GM19193 (cell line): Measurements from ENCODE around the gene KCNQ4.

Experiments
- POLR2A ChIP-seq: IDR thresholded peaks from 4 replicates; pipeline ENCODE4 v1.6.1; 2011; ENCODE audit not compliant: insufficient read depth, insufficient read length; ENCODE audit errors: extremely low read depth

The KCNQ4 gene

GRCh38 chr1:40763742-40764532, 19.6 kb upstream of the KCNQ4 start:
- TF ChIP-seq POLR2A, result no peak

DNA sequence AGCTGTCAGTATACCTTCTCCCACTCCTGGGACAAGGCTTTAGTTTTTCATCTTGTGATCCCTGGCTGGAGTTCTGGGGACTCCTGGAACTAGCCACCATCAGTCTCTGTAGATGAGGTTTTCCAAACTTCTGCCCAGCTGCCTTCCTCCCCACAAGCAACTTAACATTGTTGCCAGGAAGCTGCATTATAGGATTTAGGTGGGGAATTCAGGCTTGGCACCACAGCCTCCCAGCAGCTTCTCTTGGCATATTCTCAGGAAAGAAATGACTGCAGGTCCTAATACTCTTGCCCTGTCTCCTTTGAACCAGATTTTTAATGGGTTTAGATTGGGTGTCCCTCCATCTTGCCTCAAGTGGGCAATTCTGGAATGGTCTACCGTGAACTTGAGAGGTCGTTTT, 18.6 kb upstream of the KCNQ4 start:
- no peak for TF ChIP-seq POLR2A

DNA sequence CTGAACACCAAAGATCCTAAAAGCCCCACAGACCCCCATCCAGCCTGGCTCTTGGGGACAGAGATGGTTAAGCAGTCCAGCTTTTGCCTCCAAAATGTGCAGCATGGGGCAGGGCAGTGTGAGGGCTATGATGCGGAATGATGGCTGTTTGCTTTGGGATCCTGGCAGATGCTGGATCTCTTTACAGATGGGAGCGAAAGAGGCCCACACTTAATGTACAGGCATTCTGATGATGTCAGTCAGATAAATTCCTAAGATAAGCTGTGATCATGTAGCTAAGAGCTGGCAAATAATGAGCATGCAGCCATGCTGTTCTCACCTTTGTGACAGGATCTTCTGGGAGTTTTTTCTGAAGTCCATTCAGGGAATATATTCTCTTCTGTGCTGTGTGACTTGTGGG, 17.6 kb upstream of the KCNQ4 start:
- no peak for TF ChIP-seq POLR2A

DNA sequence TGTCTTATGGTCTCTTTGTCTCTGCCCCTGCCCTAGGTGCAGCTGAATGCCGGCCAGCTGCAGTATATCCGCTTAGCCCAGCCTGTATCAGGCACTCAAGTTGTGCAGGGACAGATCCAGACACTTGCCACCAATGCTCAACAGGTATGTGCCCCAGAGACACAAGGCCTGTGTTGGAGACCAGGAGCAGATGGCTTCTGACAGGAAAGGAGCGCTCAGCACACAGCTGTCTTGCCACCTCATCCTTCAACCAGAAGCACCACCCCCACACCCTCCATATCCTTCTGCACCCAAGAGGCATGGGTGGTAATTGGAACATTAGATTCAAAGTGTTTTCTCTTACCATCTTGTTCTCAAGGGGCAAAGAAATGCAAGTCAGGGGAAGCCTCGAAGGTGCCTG, 17.0 kb upstream of the KCNQ4 start:
- no peak for TF ChIP-seq POLR2A

- no peak for TF ChIP-seq POLR2A
Observed at GRCh38 chr1:40768146-40768990, 15.2 kb upstream of the KCNQ4 start.

DNA sequence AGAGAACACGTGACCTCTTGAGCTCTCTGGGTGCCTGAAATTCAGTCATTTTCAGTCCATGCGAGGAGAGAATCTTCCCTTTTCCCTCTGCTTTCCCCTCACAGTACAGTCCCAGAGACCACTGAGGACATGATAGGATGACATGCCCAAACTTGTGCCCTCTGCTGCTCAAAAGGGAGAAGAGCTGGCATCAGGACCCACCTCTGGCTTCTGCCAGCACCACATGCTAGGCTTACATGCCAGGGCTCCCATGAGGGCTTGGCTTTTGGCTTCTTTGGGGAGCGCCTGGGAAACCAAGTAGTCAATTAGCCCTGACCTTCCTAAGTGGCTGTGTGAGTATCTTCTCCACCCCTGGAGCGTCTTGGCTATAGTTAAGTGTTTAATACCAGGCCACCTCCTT, 13.8 kb upstream of the KCNQ4 start:
- TF ChIP-seq POLR2A, result no peak

DNA sequence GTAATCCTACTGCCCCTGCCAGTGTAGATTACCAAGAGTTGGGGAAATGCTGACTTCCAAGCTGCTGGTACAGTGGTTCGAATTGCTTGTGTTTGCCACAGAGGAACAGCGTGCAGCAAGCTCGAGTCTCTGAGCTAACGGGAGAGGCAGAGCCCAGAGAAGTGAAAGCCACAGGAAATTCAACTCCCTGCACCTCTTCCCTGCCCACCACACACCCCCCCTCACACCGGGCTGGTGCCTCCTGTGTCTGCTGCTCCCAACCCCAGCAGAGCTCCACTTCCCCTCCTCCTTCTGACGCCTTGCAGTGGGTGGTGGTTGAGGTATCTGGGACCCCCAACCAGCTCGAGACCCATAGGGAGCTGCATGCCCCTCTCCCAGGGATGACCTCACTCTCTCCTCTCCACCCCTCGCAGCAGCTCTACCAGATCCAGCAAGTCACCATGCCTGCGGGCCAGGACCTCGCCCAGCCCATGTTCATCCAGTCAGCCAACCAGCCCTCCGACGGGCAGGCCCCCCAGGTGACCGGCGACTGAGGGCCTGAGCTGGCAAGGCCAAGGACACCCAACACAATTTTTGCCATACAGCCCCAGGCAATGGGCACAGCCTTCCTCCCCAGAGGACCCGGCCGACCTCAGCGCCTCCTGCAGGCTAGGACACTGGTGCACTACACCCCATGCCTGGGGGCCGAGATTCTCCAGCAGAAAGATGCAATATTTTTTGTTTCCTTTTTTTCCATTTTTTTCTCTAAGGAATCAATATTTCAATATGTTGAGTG, 13.1 kb upstream of the KCNQ4 start:
- TF ChIP-seq POLR2A, result no peak

DNA sequence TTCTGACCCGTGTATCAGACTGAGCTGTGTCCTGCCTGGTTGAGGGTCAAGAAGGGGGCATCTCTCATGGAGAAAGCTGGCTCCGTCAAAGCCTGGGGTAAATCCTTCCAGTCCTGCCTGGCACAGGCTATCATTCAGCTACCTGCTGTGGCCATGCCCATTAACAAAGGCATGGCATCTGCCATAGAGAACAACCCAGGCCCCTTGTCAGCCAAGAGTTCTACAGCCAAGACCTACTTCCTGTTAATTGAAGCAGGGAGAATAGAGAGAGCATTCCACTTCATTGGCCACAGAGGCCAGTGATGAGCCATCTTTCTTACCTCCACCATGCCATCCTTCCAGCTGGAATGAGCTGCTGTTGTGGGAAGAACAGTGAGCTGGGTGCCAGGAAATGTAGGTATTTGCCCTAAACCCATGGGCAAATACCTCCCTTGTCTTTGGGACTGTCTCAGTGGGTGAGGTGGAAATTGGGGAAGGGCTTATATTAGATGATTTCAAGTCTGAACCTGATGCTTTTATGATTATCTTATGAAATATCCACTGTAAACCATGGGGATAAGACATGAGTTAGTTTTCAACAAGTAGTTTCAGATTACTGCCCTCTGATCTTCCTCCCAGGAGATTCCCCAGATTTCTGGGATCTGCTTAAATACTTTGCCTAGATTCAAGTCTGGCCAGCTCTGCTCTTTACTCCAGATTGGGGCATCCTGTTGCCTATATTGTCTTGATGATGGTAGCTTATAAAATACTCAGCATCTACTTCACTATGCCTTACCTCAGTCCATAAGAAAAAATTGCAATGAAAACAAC, 11.2 kb upstream of the KCNQ4 start:
- TF ChIP-seq POLR2A, result no peak

- TF ChIP-seq POLR2A, result no peak
Observed at GRCh38 chr1:40773748-40774265, 9.8 kb upstream of the KCNQ4 start.

DNA sequence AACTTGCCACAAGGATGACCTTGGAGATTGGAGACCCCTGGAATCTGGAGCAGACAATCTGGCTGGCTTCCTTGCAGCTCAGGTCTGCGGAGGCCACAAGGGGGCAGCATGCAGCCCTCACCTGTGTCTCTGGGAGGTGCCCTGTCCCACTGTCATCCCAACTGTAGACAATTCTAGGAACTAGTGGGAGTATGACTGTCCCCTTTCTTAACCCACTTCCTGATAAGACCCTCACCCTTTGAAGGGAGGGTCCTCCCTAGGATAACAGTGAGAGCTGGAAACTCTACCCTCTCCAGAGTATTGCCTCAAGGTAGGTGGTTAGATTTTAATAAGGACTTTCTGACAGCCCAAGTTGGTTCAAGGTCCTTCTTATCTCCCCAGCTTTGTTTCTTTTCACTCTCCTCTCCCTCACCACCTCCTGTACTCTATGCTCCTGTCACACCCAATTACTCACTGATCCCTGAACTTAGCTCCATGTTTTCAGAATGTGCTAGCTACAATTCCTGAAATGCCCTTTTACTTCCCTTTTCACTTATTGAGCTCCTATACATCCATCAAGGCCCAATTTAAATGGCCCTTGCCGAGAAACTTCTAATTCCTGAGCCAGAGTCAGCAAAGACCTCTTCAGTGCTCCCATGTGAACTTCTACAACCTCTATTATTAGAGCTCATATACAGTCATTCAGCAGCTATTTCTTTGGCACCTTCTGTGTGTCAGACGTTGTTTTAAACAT, 9.2 kb upstream of the KCNQ4 start:
- no peak for TF ChIP-seq POLR2A

DNA sequence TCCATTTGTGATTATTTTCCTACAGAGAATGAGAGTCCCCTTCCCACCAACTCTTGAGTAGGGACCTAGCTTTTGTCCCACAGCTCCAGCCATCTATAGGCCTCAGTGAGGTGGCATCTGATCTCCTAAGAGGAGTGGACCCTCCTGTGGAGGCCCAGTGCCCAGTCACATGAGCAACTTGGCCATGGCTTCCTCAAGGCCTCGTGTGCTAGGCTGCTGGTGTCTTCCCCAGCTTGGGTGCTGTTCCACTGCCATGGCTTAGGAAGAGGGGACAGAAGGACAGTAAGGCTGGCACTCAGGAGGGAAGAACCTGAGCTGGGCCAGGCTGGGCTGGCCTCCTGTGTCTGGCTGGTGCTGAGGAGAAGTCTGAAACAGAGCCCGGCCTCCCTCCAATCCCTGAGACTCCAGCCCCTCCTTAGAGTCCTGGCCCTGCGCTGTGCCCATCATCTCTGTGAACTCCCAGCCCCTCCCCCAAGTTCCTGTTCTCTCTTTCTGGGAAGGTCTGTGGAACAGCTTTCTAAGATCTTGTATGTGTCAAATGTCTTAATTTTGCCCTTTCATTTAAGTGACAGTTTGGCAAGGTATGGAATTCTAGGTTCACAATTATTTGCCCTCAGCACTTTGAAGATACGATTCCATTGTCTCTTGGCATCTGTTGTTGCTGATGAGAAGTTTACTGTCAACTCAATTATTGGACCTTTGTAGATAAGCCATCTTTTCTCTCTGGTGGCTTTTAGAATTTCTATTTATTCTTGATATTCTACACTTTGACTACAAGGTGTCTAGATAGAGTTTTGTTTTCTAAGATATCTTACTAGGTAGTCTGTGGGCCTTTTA, 7.1 kb upstream of the KCNQ4 start:
- TF ChIP-seq POLR2A, result no peak

DNA sequence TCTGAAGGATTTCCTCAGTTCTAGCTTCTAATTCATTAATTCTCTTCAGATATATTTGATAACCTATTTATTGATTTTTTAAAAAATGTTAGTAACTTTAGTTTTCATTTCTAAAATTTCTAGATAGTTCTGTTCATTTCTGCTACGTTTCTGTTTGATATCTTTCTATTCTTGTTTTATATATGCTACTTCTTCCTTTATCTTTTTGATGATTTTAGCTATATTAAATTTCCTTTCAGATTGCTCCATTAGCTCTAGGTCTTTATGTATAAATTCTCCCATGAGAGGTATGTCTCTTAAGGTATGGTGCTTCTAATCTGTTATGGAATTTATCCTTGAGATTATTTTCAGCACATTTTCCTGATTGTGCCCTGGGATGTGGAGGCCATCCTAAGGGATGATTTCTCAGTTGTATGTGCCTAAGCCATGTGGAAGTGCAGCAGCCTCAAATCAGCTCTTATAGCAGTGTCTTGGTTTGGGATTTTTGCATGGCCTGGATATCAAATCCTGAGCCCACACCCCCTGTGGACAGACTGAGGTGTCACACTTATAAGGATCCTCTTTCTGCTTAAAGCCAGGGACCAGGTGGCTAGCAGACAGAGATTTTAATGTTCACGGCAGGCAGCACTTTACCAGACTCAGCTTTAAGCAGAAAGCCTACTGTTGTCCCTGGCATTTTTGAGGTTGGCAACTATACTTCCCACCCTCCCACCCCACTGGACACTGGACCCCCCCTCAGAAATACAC, 6.2 kb upstream of the KCNQ4 start:
- TF ChIP-seq POLR2A, result no peak
